Mesenchymal stem cell (in vitro differentiated cells and primary cell): ENCODE data around the gene SHISA3.

Source experiments
- DNase-seq: peaks from one replicate; pipeline ENCODE4 v3.0.0-alpha.2; 2013
- H2AFZ ChIP-seq: one replicate; pipeline ENCODE4 v1.6.1; 2013; ENCODE audit warnings: low read depth, mild to moderate bottlenecking, control low read depth, inconsistent platforms, low read length, moderate library complexity
- H2AK5ac ChIP-seq: 2 replicates; pipeline ENCODE4 v1.6.1; 2013; ENCODE audit warnings: low read length, moderate library complexity, mild to moderate bottlenecking, inconsistent platforms; ENCODE audit not compliant: severe bottlenecking
- H2BK120ac ChIP-seq: one replicate; pipeline ENCODE4 v1.6.1; 2013; ENCODE audit warnings: low read depth, mild to moderate bottlenecking, inconsistent platforms, low read length, moderate library complexity
- H2BK12ac ChIP-seq, 2 experiments: one replicate each; pipeline ENCODE4 v1.6.1; 2013; ENCODE audit warnings: inconsistent platforms in 2 of 2, low read length in 2 of 2, mild to moderate bottlenecking in 2 of 2, moderate library complexity in 2 of 2, control low read depth in 1 of 2
- H2BK15ac ChIP-seq: one replicate; pipeline ENCODE4 v1.6.1; 2013; ENCODE audit warnings: mild to moderate bottlenecking, low read depth, inconsistent platforms; ENCODE audit not compliant: poor library complexity, severe bottlenecking
- H2BK5ac ChIP-seq: 2 replicates; pipeline ENCODE4 v1.6.1; 2013; ENCODE audit warnings: low read depth, mild to moderate bottlenecking, low read length, control low read depth, inconsistent platforms; ENCODE audit not compliant: poor library complexity, severe bottlenecking
- H3K14ac ChIP-seq, 2 experiments: one replicate each; pipeline ENCODE4 v1.6.1; 2013; ENCODE audit warnings: inconsistent platforms in 2 of 2, low read length in 2 of 2, control low read depth in 1 of 2, mild to moderate bottlenecking in 1 of 2, moderate library complexity in 1 of 2
- H3K18ac ChIP-seq, 2 experiments: one replicate each; pipeline ENCODE4 v1.6.1; 2013; ENCODE audit warnings: inconsistent platforms in 2 of 2, low read length in 2 of 2, control low read depth in 1 of 2, low read depth in 1 of 2, mild to moderate bottlenecking in 1 of 2
- H3K23ac ChIP-seq, 2 experiments: one replicate each; pipeline ENCODE4 v1.6.1; 2013; ENCODE audit warnings: inconsistent platforms in 2 of 2, low read length in 2 of 2, mild to moderate bottlenecking in 2 of 2, moderate library complexity in 2 of 2, control low read depth in 1 of 2
- H3K27ac ChIP-seq: 2 replicates; pipeline ENCODE4 v1.5.1; 2013; ENCODE audit warnings: mild to moderate bottlenecking, moderate library complexity, low read length, control low read depth, inconsistent platforms; ENCODE audit not compliant: poor library complexity, severe bottlenecking
- H3K27me3 ChIP-seq, 2 experiments: 2 replicates each; pipeline versions ENCODE4 v1.6.1 to v1.7.0; 2013; ENCODE audit warnings: low read length in 2 of 2, mild to moderate bottlenecking in 2 of 2, moderate library complexity in 2 of 2, control low read depth in 1 of 2, inconsistent platforms in 1 of 2; ENCODE audit not compliant: control insufficient read depth in 1 of 2, insufficient read depth in 1 of 2
- H3K36me3 ChIP-seq, 2 experiments: 2 replicates each; pipeline versions ENCODE4 v1.6.1 to v1.7.0; 2013; ENCODE audit warnings: low read length in 2 of 2, control low read depth in 1 of 2, inconsistent platforms in 1 of 2, low read depth in 1 of 2, mild to moderate bottlenecking in 1 of 2; ENCODE audit not compliant: insufficient read depth in 2 of 2, control insufficient read depth in 1 of 2
- H3K4ac ChIP-seq, 2 experiments: one replicate each; pipeline ENCODE4 v1.6.1; 2013; ENCODE audit warnings: inconsistent platforms in 2 of 2, low read length in 2 of 2, mild to moderate bottlenecking in 2 of 2, moderate library complexity in 2 of 2, control low read depth in 1 of 2, low read depth in 1 of 2
- H3K4me1 ChIP-seq: 2 replicates; pipeline ENCODE4 v1.6.1; 2013; ENCODE audit warnings: low read depth, low read length, control low read depth; ENCODE audit not compliant: control insufficient read depth, insufficient read depth
- H3K4me2 ChIP-seq: 2 replicates; pipeline ENCODE4 v1.6.1; 2013; ENCODE audit warnings: low read length, mild to moderate bottlenecking, inconsistent platforms; ENCODE audit not compliant: poor library complexity, severe bottlenecking
- H3K4me3 ChIP-seq, 2 experiments: 2 replicates each; pipeline versions ENCODE4 v1.5.1 to v1.7.0; 2013; ENCODE audit warnings: low read length in 2 of 2, mild to moderate bottlenecking in 2 of 2, control low read depth in 1 of 2, low read depth in 1 of 2; ENCODE audit not compliant: insufficient read depth in 1 of 2
- H3K79me1 ChIP-seq: replicated peaks from 2 replicates; pipeline ENCODE4 v1.6.1; 2013; ENCODE audit warnings: mild to moderate bottlenecking, control low read depth, low read length, inconsistent platforms; ENCODE audit not compliant: poor library complexity, severe bottlenecking
- H3K9ac ChIP-seq: 2 replicates; pipeline ENCODE4 v1.7.0; 2013; ENCODE audit warnings: mild to moderate bottlenecking, low read length, moderate library complexity
- H3K9me3 ChIP-seq: 2 replicates; pipeline ENCODE4 v1.7.0; 2013; ENCODE audit warnings: mild to moderate bottlenecking, low read length; ENCODE audit not compliant: control insufficient read depth
- H4K8ac ChIP-seq: one replicate; pipeline ENCODE4 v1.6.1; 2013; ENCODE audit warnings: inconsistent platforms, mild to moderate bottlenecking, low read length, moderate library complexity
- H4K91ac ChIP-seq: one replicate; pipeline ENCODE4 v1.6.1; 2013; ENCODE audit warnings: mild to moderate bottlenecking, low read length, inconsistent platforms
- WGBS: methylation state at CpG from one replicate; pipeline ENCODE4 v1.1.7; 2013; ENCODE audit warnings: mixed read lengths; 5-methylcytosine and 5-hydroxymethylcytosine counted together

SHISA3 gene

GRCh38 chr4:42399393-42399792 is 2.1 kb downstream of the SHISA3 start:
- Histone ChIP-seq H3K4me3 (peak overlapping the region in 1 of 2 experiments; percentile 83), H3K27ac (peak overlapping the region; percentile 81), H3K4me1 (peaks cover 8% of the 10 kb centered on the region), H2BK15ac (no peak overlapping the region), H3K4ac (no peak overlapping the region), H3K18ac (no peak overlapping the region), H3K14ac (no peak overlapping the region), H3K79me1 (no peaks in the 10 kb centered on the region), H3K4me2 (peak overlapping the region; percentile 51), H2BK5ac (no peak overlapping the region), H3K23ac (no peak overlapping the region), H4K8ac (no peak overlapping the region), H2AFZ (no peak overlapping the region), H2BK12ac (no peak overlapping the region), H3K9me3 (no peaks in the 10 kb centered on the region), H4K91ac (no peak overlapping the region), H2BK120ac (no peak overlapping the region), H3K36me3 (peaks cover 0 to 14% of the 10 kb centered on the region in 2 experiments), H3K9ac (no peak overlapping the region), H3K27me3 (peaks cover 0 to 65% of the 10 kb centered on the region in 2 experiments), H2AK5ac (no peak overlapping the region)
- 23% methylated on average over 10 of the region's 10 CpGs for WGBS
- no peak for DNase-seq

- no peak overlapping the region for H3K9ac ChIP-seq
- no peak overlapping the region for H2BK120ac ChIP-seq
- no peak overlapping the region for H2BK12ac ChIP-seq
- H3K4me1 ChIP-seq, result peaks cover 8% of the 10 kb centered on the region
- H3K23ac ChIP-seq, result no peak overlapping the region
- H4K8ac ChIP-seq, result no peak overlapping the region
- H2BK15ac ChIP-seq, result no peak overlapping the region
- H3K4ac ChIP-seq, result no peak overlapping the region
- H2BK5ac ChIP-seq, result no peak overlapping the region
- H3K27ac ChIP-seq, result peak overlapping the region; percentile 81
- no peak overlapping the region for H2AFZ ChIP-seq
- 87% methylated on average over 9 of the region's 9 CpGs for WGBS
- no peak overlapping the region for H2AK5ac ChIP-seq
- DNase-seq, result no peak
- H3K4me3 ChIP-seq, result peak overlapping the region in 1 of 2 experiments; percentile 37
- no peak overlapping the region for H4K91ac ChIP-seq
- no peak overlapping the region for H3K14ac ChIP-seq
- H3K9me3 ChIP-seq, result no peaks in the 10 kb centered on the region
- H3K27me3 ChIP-seq, result peaks cover 0 to 47% of the 10 kb centered on the region in 2 experiments
- peak overlapping the region; percentile 51 for H3K4me2 ChIP-seq
- H3K18ac ChIP-seq, result no peak overlapping the region
- H3K36me3 ChIP-seq, result peaks cover 0 to 14% of the 10 kb centered on the region in 2 experiments
- H3K79me1 ChIP-seq, result no peaks in the 10 kb centered on the region
Observed at GRCh38 chr4:42401171-42401570, 3.9 kb downstream of the SHISA3 start.

- Histone ChIP-seq H3K9ac (no peak overlapping the region), H3K4me2 (no peak overlapping the region), H3K36me3 (peaks cover 0 to 14% of the 10 kb centered on the region in 2 experiments), H3K27me3 (peaks cover 0 to 25% of the 10 kb centered on the region in 2 experiments), H4K91ac (no peak overlapping the region), H2BK12ac (no peak overlapping the region), H3K23ac (no peak overlapping the region), H3K18ac (no peak overlapping the region), H2AK5ac (no peak overlapping the region), H2BK5ac (no peak overlapping the region), H3K4ac (no peak overlapping the region), H2BK120ac (no peak overlapping the region), H3K27ac (no peak overlapping the region), H2AFZ (no peak overlapping the region), H3K4me1 (peaks cover 7% of the 10 kb centered on the region), H3K79me1 (no peaks in the 10 kb centered on the region), H4K8ac (no peak overlapping the region), H2BK15ac (no peak overlapping the region), H3K9me3 (no peaks in the 10 kb centered on the region), H3K4me3 (no peak overlapping the region), H3K14ac (no peak overlapping the region)
- no peak for DNase-seq
- 77% methylated on average over 3 of the region's 6 CpGs for WGBS
Observed at GRCh38 chr4:42404001-42404400, 6.7 kb downstream of the SHISA3 start.

- Histone ChIP-seq H2BK120ac (no peak overlapping the region), H3K14ac (no peak overlapping the region), H4K8ac (no peak overlapping the region), H2BK12ac (no peak overlapping the region), H3K36me3 (no peaks in the 10 kb centered on the region), H3K9me3 (no peaks in the 10 kb centered on the region), H3K4me3 (no peak overlapping the region), H2AK5ac (no peak overlapping the region), H3K4ac (no peak overlapping the region), H3K4me2 (no peak overlapping the region), H3K9ac (no peak overlapping the region), H3K4me1 (peaks cover 4% of the 10 kb centered on the region), H3K27ac (peak overlapping the region; percentile 53), H4K91ac (no peak overlapping the region), H3K27me3 (no peaks in the 10 kb centered on the region), H3K23ac (no peak overlapping the region), H3K18ac (no peak overlapping the region), H3K79me1 (no peaks in the 10 kb centered on the region), H2BK15ac (no peak overlapping the region), H2AFZ (no peak overlapping the region), H2BK5ac (no peak overlapping the region)
- WGBS, result 49% methylated on average over 2 of the region's 3 CpGs
- no peak for DNase-seq
Observed at GRCh38 chr4:42410446-42410845, 13.2 kb downstream of the SHISA3 start.
